Measurements from ENCODE around the gene FGF11. TPM values are rescaled to one million over a fixed set of nuclear protein-coding genes. Genes with fewer than 3 reads are reported as not detected.
"Not testable (repeated sequence)": the region's sequence is repeated elsewhere in the genome, so short reads cannot be mapped to it uniquely, and the experiment has no call there.

FGF11 gene
- total and polyA plus RNA-seq, 10 donors: 1.0 to 5.5 (median 3.0) TPM

DNA sequence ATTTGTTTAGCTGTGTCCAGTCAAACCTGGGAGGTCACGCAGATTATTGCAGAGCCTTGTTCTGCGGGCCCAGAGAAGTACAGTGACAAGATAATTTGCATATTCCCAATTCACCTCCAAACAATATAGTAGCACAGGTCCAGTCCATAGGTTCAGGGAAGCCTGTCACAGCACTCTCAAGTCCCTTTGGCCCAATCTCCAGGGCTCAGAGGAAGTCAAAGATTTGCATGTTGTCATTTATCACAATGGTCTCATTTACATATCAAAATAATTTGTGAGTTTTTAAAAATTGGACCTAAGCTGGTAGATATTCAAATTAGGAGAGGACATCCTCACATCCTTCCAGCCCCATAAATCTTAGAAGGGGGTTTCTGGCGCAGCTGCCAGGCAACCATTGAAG, 28.2 kb downstream of the FGF11 start:
- no peak overlapping the region for H3K4me3 ChIP-seq
- H3K4me1 ChIP-seq: peaks cover 17 to 73% (median 50%) of the 10 kb centered on the region in 6 donors
- no peaks in the 10 kb centered on the region for H3K9me3 ChIP-seq
- H3K27ac ChIP-seq: peak overlapping the region in 6 of 8 donors; percentile 35 to 80 (median 72)
- WGBS, 5 donors: 79 to 86% (median 80%) methylated on average over 3 of the region's 3 CpGs
- intact Hi-C loops (cut with DNase I; ENCODE audit: low total_unique reads): no loop called here
- H3K36me3 ChIP-seq: peaks cover 0 to 62% (median 32%) of the 10 kb centered on the region in 6 donors
- H3K27me3 ChIP-seq (replicated peaks in 1 of 7): no peaks in the 10 kb centered on the region
- TF ChIP-seq POLR2A (IDR thresholded peaks at IDR 0.05): no peak
- TF ChIP-seq, protein P1, sequence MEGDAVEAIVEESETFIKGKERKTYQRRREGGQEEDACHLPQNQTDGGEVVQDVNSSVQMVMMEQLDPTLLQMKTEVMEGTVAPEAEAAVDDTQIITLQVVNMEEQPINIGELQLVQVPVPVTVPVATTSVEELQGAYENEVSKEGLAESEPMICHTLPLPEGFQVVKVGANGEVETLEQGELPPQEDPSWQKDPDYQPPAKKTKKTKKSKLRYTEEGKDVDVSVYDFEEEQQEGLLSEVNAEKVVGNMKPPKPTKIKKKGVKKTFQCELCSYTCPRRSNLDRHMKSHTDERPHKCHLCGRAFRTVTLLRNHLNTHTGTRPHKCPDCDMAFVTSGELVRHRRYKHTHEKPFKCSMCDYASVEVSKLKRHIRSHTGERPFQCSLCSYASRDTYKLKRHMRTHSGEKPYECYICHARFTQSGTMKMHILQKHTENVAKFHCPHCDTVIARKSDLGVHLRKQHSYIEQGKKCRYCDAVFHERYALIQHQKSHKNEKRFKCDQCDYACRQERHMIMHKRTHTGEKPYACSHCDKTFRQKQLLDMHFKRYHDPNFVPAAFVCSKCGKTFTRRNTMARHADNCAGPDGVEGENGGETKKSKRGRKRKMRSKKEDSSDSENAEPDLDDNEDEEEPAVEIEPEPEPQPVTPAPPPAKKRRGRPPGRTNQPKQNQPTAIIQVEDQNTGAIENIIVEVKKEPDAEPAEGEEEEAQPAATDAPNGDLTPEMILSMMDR (IDR thresholded peaks at IDR 0.05 in 8 of 11, conservative IDR thresholded peaks at IDR 0.05 in 3 of 11): no peak
- no peak for TF ChIP-seq POLR2AphosphoS5 (IDR thresholded peaks at IDR 0.05)
- no peak for DNase-seq

DNA sequence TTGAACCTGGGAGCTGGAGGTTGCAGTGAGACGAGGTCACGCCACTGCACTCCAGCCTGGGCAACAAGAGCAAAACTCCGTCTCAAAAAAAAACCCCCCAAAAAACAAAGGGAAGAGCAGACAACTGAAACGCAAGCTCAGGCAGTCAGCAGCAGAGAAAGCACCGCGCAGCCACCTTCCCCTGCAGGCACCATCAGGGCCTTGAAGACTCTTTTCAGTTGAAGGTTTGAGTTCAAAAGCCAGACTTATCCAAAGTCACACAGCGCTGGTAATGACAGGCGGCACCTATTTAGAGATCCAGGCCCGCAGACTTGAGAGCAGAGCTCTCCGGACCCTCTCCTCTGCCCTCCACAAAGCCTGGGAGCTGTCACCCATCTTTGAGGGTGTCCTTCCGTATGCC, 29.0 kb downstream of the FGF11 start:
- H3K27ac ChIP-seq: peak overlapping the region in 1 of 8 donors; percentile 21
- no peak for DNase-seq
- 90 to 94% (median 94%) methylated on average over 11 of the region's 11 CpGs for WGBS, 5 donors
- no peaks in the 10 kb centered on the region for H3K9me3 ChIP-seq
- no peaks in the 10 kb centered on the region for H3K27me3 ChIP-seq (replicated peaks in 1 of 7)
- H3K4me1 ChIP-seq: peaks cover 17 to 79% (median 53%) of the 10 kb centered on the region in 6 donors
- no peak for TF ChIP-seq POLR2A (IDR thresholded peaks at IDR 0.05)
- TF ChIP-seq POLR2AphosphoS5 (IDR thresholded peaks at IDR 0.05): no peak
- TF ChIP-seq, protein P1 (IDR thresholded peaks at IDR 0.05 in 8 of 11, conservative IDR thresholded peaks at IDR 0.05 in 3 of 11): no peak
- H3K36me3 ChIP-seq: peaks cover 0 to 54% (median 24%) of the 10 kb centered on the region in 6 donors
- intact Hi-C loops (cut with DNase I; ENCODE audit: low total_unique reads): no loop called here
- no peak overlapping the region for H3K4me3 ChIP-seq

DNA sequence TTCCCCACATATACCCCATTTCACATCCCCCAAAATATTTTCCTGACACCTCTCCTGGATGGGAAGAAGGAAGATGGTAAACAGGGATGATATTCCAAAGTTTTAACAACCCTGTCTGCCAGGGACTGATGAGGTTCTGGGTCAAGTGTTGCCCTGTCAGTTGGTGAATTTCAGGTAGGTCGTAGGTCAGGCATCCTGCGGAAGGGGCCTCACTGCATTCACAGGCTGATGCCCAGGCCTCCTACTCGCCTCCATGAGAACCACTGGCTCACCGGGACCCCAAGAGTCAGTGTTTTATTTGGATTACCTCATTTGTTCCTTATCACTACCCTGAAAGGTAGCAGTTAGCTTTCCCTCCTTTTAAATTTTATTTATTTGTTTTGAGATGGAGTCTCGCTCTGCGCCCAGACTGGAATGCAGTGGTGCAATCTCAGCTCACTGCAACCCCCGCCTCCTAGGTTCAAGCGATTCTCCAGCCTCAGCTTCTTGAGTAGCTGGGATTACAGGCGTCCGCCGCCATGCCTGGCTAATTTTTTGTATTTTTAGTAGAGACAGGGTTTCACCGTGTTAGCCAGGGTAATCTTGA, 29.6 kb downstream of the FGF11 start:
- Histone ChIP-seq H3K4me1 (peaks cover 21 to 86% (median 53%) of the 10 kb centered on the region in 6 donors), H3K36me3 (peaks cover 0 to 48% (median 18%) of the 10 kb centered on the region in 6 donors), H3K27me3 (replicated peaks in 1 of 7) (no peaks in the 10 kb centered on the region), H3K27ac (peak overlapping the region in 1 of 8 donors; percentile 21), H3K9me3 (no peaks in the 10 kb centered on the region), H3K4me3 (no peak overlapping the region)
- TF ChIP-seq, protein P1 (IDR thresholded peaks at IDR 0.05 in 8 of 11, conservative IDR thresholded peaks at IDR 0.05 in 3 of 11): no peak
- TF ChIP-seq POLR2A (IDR thresholded peaks at IDR 0.05): no peak
- no peak for TF ChIP-seq POLR2AphosphoS5 (IDR thresholded peaks at IDR 0.05)
- intact Hi-C loops (cut with DNase I; ENCODE audit: low total_unique reads): no loop called here
- 79 to 91% (median 84%) methylated on average over 12 of the region's 12 CpGs for WGBS, 5 donors
- no peak for DNase-seq

DNA sequence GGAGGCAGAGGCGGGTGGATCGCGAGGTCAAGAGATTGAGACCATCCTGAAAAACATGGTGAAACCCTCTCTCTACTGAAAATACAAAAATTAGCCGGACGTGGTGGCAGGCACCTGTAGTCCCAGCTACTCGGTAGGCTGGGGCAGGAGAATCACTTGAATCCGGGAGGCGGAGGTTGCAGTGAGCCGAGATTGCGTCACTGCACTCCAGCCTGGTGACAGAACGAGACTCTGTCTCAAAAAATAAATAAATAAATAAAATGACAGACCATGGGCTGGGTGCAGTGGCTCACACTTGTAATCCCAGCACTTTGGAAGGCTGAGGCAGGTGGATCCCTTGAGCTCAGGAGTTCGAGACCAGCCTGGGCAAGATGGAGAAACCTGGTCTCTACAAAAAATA, 30.5 kb downstream of the FGF11 start:
- H3K27ac ChIP-seq; DNase-seq; H3K9me3 ChIP-seq; H3K27me3 ChIP-seq (replicated peaks in 1 of 7); H3K4me3 ChIP-seq; intact Hi-C loops (cut with DNase I; ENCODE audit: low total_unique reads): not testable (repeated sequence)
- peaks cover 22 to 94% (median 57%) of the 10 kb centered on the region in 6 donors for H3K4me1 ChIP-seq
- peaks cover 0 to 47% (median 11%) of the 10 kb centered on the region in 6 donors for H3K36me3 ChIP-seq
- WGBS, 5 donors: 85 to 96% (median 91%) methylated on average over 12 of the region's 12 CpGs

DNA sequence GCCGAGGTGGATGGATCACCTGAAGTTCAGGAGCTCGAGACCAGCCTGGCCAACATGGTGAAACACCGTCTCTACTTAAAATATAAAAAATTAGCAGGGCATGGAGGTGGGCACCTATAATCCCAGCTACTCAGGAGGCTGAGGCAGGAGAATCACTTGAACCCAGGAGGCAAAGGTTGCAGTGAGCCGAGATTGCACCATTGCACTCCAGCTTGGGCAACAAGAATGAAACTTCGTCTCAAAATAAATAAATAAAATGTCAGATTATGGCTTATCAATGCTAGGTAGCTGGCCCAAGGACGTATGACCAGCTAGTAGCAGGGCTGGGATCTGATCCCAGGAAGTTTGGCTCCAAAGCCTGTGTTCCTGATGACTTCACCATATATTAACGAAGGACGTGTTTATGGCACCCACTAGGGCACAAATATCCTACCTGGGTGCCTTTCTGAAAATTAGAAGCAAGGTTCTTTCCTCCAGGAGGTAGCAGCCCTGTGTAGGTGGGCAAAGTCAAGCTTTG, 31.2 kb downstream of the FGF11 start:
- DNase-seq; intact Hi-C loops (cut with DNase I; ENCODE audit: low total_unique reads); H3K9me3 ChIP-seq; H3K4me3 ChIP-seq; H3K27me3 ChIP-seq (replicated peaks in 1 of 7): not testable (repeated sequence)
- H3K27ac ChIP-seq: peak overlapping the region in 2 of 8 donors; percentile 54 to 68
- 83 to 91% (median 86%) methylated on average over 8 of the region's 8 CpGs for WGBS, 5 donors
- H3K4me1 ChIP-seq: peaks cover 29 to 98% (median 62%) of the 10 kb centered on the region in 6 donors
- H3K36me3 ChIP-seq: peaks cover 0 to 41% (median 7%) of the 10 kb centered on the region in 6 donors

All from spleen (tissue), 11 donors.